D341Med (cell line): Measurements from ENCODE around the gene FMN2.
"Not testable (repeated sequence)": the region's sequence is repeated elsewhere in the genome, so short reads cannot be mapped to it uniquely, and the experiment has no call there.

ENCODE experiments used
- DNase-seq: peaks from one replicate; pipeline ENCODE4 v3.0.0; 2012; ENCODE audit warnings: low spot score

FMN2 gene

GRCh38 chr1:240254778-240255291 lies 163.2 kb downstream of the FMN2 start:
- DNase-seq: peak; percentile 38

- DNase-seq: no peak
Measured at GRCh38 chr1:240255922-240256321, 164.2 kb downstream of the FMN2 start.

GRCh38 chr1:240256836-240257503 lies 165.3 kb downstream of the FMN2 start:
- no peak for DNase-seq

GRCh38 chr1:240258910-240259309 lies 167.2 kb downstream of the FMN2 start:
- DNase-seq: no peak

- not testable (repeated sequence) for DNase-seq
Measured at GRCh38 chr1:240264494-240264893, 172.8 kb downstream of the FMN2 start.

GRCh38 chr1:240271081-240271480 lies 179.4 kb downstream of the FMN2 start:
- DNase-seq: no peak

- no peak for DNase-seq
Measured at GRCh38 chr1:240274569-240274968, 182.9 kb downstream of the FMN2 start.

GRCh38 chr1:240275219-240275618 lies 183.5 kb downstream of the FMN2 start:
- DNase-seq: not testable (repeated sequence)

GRCh38 chr1:240278082-240278481 lies 186.4 kb downstream of the FMN2 start:
- no peak for DNase-seq

GRCh38 chr1:240280560-240281322 lies 189.1 kb downstream of the FMN2 start:
- DNase-seq: no peak

- DNase-seq: peak; percentile 61
Measured at GRCh38 chr1:240282061-240282830, 190.6 kb downstream of the FMN2 start.

- no peak for DNase-seq
Measured at GRCh38 chr1:240284656-240285414, 193.2 kb downstream of the FMN2 start.

- DNase-seq: no peak
Measured at GRCh38 chr1:240285540-240285939, 193.9 kb downstream of the FMN2 start.

GRCh38 chr1:240287722-240288121 lies 196.0 kb downstream of the FMN2 start:
- DNase-seq: no peak

GRCh38 chr1:240293706-240294105 lies 202.0 kb downstream of the FMN2 start:
- no peak for DNase-seq

- DNase-seq: no peak
Measured at GRCh38 chr1:240294566-240294965, 202.9 kb downstream of the FMN2 start.

- DNase-seq: no peak
Measured at GRCh38 chr1:240295811-240296210, 204.1 kb downstream of the FMN2 start.

GRCh38 chr1:240304466-240304865 lies 212.8 kb downstream of the FMN2 start:
- DNase-seq: peak; percentile 83

GRCh38 chr1:240306673-240307072 lies 215.0 kb downstream of the FMN2 start:
- DNase-seq: no peak

GRCh38 chr1:240308096-240308495 lies 216.4 kb downstream of the FMN2 start:
- no peak for DNase-seq

- no peak for DNase-seq
Measured at GRCh38 chr1:240309769-240310168, 218.1 kb downstream of the FMN2 start.
